ENCODE data around the gene PANX3.

DNA sequence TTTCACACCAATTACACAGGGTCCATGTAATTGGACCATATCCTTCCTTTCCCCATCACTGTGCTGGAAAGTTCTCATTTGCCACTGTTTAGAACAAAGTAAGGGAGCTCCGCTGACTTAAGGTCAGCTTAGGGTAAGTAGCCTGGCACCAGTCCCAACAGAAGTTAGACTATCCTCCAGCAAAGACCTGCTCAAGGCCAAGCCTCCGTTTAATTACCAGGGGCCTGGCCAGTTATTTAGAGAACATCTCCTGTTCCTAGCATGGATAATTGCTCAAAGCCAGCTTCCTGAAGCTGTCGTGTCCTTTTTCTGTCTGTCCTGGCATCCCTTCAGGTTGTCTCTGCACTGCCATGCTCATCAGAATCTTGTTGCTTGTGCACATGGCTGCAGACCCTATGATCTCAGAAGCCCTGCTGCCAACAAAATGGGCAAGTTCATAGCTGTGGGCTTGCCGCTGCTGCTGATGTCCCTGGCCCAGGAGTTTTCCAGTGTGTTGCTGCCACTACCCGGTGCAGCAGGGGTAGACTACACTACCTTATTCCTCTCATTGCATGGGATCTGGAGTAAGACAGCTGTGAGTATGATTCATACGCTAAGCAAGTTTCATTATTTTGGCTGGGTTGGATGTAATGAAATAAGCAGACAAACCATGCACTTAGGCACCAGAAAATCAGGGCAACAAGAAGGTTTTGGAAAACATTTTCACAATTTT is 33.4 kb upstream of the PANX3 start:
- TF ChIP-seq POLR2A (IDR thresholded peaks at IDR 0.05; ENCODE audit: low read depth, low read length) = no peak
- TF ChIP-seq, protein P1, sequence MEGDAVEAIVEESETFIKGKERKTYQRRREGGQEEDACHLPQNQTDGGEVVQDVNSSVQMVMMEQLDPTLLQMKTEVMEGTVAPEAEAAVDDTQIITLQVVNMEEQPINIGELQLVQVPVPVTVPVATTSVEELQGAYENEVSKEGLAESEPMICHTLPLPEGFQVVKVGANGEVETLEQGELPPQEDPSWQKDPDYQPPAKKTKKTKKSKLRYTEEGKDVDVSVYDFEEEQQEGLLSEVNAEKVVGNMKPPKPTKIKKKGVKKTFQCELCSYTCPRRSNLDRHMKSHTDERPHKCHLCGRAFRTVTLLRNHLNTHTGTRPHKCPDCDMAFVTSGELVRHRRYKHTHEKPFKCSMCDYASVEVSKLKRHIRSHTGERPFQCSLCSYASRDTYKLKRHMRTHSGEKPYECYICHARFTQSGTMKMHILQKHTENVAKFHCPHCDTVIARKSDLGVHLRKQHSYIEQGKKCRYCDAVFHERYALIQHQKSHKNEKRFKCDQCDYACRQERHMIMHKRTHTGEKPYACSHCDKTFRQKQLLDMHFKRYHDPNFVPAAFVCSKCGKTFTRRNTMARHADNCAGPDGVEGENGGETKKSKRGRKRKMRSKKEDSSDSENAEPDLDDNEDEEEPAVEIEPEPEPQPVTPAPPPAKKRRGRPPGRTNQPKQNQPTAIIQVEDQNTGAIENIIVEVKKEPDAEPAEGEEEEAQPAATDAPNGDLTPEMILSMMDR (conservative IDR thresholded peaks at IDR 0.05; ENCODE audit: low read depth, low read length) = no peak
- no peak for TF ChIP-seq RFX5 (IDR thresholded peaks at IDR 0.05; ENCODE audit: low read depth, low read length)
- TF ChIP-seq RAD21 (IDR thresholded peaks at IDR 0.05; ENCODE audit: low read length) = no peak
